Measurements from ENCODE around the gene ARHGAP42. TPM values are rescaled to one million over a fixed set of nuclear protein-coding genes. Genes with fewer than 3 reads are reported as not detected.
"Not testable (repeated sequence)": the region's sequence is repeated elsewhere in the genome, so short reads cannot be mapped to it uniquely, and the experiment has no call there.

Gene ARHGAP42
- total RNA-seq, 1 donor from 2014 or later, result 33.2 TPM

DNA sequence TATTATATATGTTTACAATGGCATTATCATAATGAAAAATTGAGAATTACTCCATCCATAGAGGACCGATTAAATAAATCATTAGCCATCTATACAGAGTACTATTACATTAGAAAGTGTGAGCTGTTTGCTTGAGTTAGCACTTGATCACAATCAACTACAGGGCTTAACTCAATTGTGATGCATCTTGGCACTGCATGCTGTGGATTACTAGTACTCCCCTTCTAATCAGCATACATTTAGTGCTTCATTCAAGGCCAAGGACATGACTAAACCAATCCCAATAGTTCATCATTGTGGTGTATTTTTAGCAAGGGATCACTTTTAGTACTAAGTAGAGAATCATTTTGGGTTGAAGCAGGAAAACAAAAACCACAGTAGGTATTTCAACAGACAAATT, 23.5 kb upstream of the ARHGAP42 start:
- Mint-ChIP-seq H3K4me3 (ENCODE audit: unreplicated experiment) (no peak overlapping the region), H3K9me3 (ENCODE audit: unreplicated experiment) (no peaks in the 10 kb centered on the region), H3K4me1 (ENCODE audit: low read depth, unreplicated experiment) (no peaks in the 10 kb centered on the region), H3K27me3 (ENCODE audit: low read depth, unreplicated experiment) (peaks cover 2% of the 10 kb centered on the region), H3K27ac (ENCODE audit: unreplicated experiment) (no peak overlapping the region), H3K36me3 (ENCODE audit: low read depth, unreplicated experiment) (no peaks in the 10 kb centered on the region)
- FAIRE-seq (no peak), DNase-seq (ENCODE audit: low read depth) (no peak)
- H2AFZ ChIP-seq (ENCODE audit: low read depth, low read length), result no peak overlapping the region
- no peak overlapping the region for H3K4me2 ChIP-seq (ENCODE audit: low read length)
- no peaks in the 10 kb centered on the region for H4K20me1 ChIP-seq (ENCODE audit: insufficient read depth, low read length)
- H3K9me3 ChIP-seq (ENCODE audit: insufficient read depth, low read depth, low read length), result no peaks in the 10 kb centered on the region
- no peaks in the 10 kb centered on the region for H3K79me2 ChIP-seq (ENCODE audit: insufficient read depth, low read length)
- no peaks in the 10 kb centered on the region for H3K36me3 ChIP-seq (ENCODE audit: insufficient read depth, low read length)
- TF ChIP-seq, protein P1, sequence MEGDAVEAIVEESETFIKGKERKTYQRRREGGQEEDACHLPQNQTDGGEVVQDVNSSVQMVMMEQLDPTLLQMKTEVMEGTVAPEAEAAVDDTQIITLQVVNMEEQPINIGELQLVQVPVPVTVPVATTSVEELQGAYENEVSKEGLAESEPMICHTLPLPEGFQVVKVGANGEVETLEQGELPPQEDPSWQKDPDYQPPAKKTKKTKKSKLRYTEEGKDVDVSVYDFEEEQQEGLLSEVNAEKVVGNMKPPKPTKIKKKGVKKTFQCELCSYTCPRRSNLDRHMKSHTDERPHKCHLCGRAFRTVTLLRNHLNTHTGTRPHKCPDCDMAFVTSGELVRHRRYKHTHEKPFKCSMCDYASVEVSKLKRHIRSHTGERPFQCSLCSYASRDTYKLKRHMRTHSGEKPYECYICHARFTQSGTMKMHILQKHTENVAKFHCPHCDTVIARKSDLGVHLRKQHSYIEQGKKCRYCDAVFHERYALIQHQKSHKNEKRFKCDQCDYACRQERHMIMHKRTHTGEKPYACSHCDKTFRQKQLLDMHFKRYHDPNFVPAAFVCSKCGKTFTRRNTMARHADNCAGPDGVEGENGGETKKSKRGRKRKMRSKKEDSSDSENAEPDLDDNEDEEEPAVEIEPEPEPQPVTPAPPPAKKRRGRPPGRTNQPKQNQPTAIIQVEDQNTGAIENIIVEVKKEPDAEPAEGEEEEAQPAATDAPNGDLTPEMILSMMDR (IDR thresholded peaks at IDR 0.05; ENCODE audit: insufficient read depth, low read depth, low read length), result no peak
- no peak for TF ChIP-seq EZH2 (IDR thresholded peaks at IDR 0.05; ENCODE audit: insufficient read depth, low read length)
- H3K27me3 ChIP-seq (ENCODE audit: insufficient read depth, low read length), result no peaks in the 10 kb centered on the region
- no peak overlapping the region for H3K4me3 ChIP-seq (ENCODE audit: insufficient read depth, low read depth, low read length)
- no peak overlapping the region for H3K9ac ChIP-seq (ENCODE audit: low read length)
- H3K4me1 ChIP-seq (ENCODE audit: insufficient read depth, low read length), result no peaks in the 10 kb centered on the region
- no peak overlapping the region for H3K27ac ChIP-seq (ENCODE audit: low read depth, low read length)

DNA sequence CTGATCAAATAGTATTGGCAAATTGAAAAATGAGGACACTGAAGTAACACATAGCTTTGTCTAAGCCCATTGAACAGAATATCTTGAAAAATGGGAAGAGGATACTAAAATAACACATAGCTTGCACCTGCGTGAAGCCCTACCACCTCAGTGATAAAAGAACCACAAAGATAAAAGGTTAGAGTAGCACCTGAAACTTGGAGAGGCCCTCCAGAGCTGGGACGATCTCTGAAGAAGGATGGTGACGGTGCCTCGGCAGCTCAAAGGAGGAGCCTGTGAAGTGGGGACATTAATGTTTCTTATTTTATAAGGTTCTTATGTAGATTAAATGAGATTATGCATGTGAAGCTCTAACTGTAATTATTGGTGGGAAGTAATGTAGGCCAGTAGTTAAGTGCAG, 23.1 kb upstream of the ARHGAP42 start:
- Histone ChIP-seq H3K9ac (ENCODE audit: low read length) (no peak overlapping the region), H3K9me3 (ENCODE audit: insufficient read depth, low read depth, low read length) (no peaks in the 10 kb centered on the region), H3K4me3 (ENCODE audit: insufficient read depth, low read depth, low read length) (no peak overlapping the region), H2AFZ (ENCODE audit: low read depth, low read length) (no peak overlapping the region), H3K27ac (ENCODE audit: low read depth, low read length) (no peak overlapping the region), H4K20me1 (ENCODE audit: insufficient read depth, low read length) (no peaks in the 10 kb centered on the region), H3K27me3 (ENCODE audit: insufficient read depth, low read length) (no peaks in the 10 kb centered on the region), H3K79me2 (ENCODE audit: insufficient read depth, low read length) (no peaks in the 10 kb centered on the region), H3K4me2 (ENCODE audit: low read length) (no peak overlapping the region), H3K36me3 (ENCODE audit: insufficient read depth, low read length) (no peaks in the 10 kb centered on the region), H3K4me1 (ENCODE audit: insufficient read depth, low read length) (no peaks in the 10 kb centered on the region)
- H3K27me3 Mint-ChIP-seq (ENCODE audit: low read depth, unreplicated experiment), result peaks cover 2% of the 10 kb centered on the region
- FAIRE-seq (no peak), DNase-seq (ENCODE audit: low read depth) (no peak)
- H3K27ac Mint-ChIP-seq (ENCODE audit: unreplicated experiment), result no peak overlapping the region
- H3K9me3 Mint-ChIP-seq (ENCODE audit: unreplicated experiment), result no peaks in the 10 kb centered on the region
- H3K4me3 Mint-ChIP-seq (ENCODE audit: unreplicated experiment), result no peak overlapping the region
- no peaks in the 10 kb centered on the region for H3K36me3 Mint-ChIP-seq (ENCODE audit: low read depth, unreplicated experiment)
- TF ChIP-seq, protein P1 (IDR thresholded peaks at IDR 0.05; ENCODE audit: insufficient read depth, low read depth, low read length), result no peak
- no peak for TF ChIP-seq EZH2 (IDR thresholded peaks at IDR 0.05; ENCODE audit: insufficient read depth, low read length)
- no peaks in the 10 kb centered on the region for H3K4me1 Mint-ChIP-seq (ENCODE audit: low read depth, unreplicated experiment)

GRCh38 chr11:100666816-100667215, 20.3 kb upstream of the ARHGAP42 start:
- not testable (repeated sequence) for H3K27me3 Mint-ChIP-seq (ENCODE audit: low read depth, unreplicated experiment); H4K20me1 ChIP-seq (ENCODE audit: insufficient read depth, low read length); H3K4me1 Mint-ChIP-seq (ENCODE audit: low read depth, unreplicated experiment); H3K4me1 ChIP-seq (ENCODE audit: insufficient read depth, low read length); H3K27ac ChIP-seq (ENCODE audit: low read depth, low read length); H3K79me2 ChIP-seq (ENCODE audit: insufficient read depth, low read length); H3K9ac ChIP-seq (ENCODE audit: low read length); DNase-seq (ENCODE audit: low read depth); H3K36me3 Mint-ChIP-seq (ENCODE audit: low read depth, unreplicated experiment); FAIRE-seq; H3K27me3 ChIP-seq (ENCODE audit: insufficient read depth, low read length); H3K4me2 ChIP-seq (ENCODE audit: low read length); H3K4me3 ChIP-seq (ENCODE audit: insufficient read depth, low read depth, low read length); H2AFZ ChIP-seq (ENCODE audit: low read depth, low read length); H3K36me3 ChIP-seq (ENCODE audit: insufficient read depth, low read length); H3K9me3 ChIP-seq (ENCODE audit: insufficient read depth, low read depth, low read length); H3K4me3 Mint-ChIP-seq (ENCODE audit: unreplicated experiment); H3K27ac Mint-ChIP-seq (ENCODE audit: unreplicated experiment); H3K9me3 Mint-ChIP-seq (ENCODE audit: unreplicated experiment)
